Ovary (tissue), 9 donors: ENCODE results near the gene COL26A1. TPM values are rescaled to one million over a fixed set of nuclear protein-coding genes. Genes with fewer than 3 reads are reported as not detected.
"Not testable (repeated sequence)": the region's sequence is repeated elsewhere in the genome, so short reads cannot be mapped to it uniquely, and the experiment has no call there.

Experiments
- DNase-seq, 5 donors: peaks; one replicate each; pipeline ENCODE4 v3.0.0-alpha.2; 2019 to 2020
- H3K27ac ChIP-seq, 2 donors: fragments of 200-600 bp; one replicate each; pipeline versions ENCODE4 v1.5.1 to v1.8.0; 2019 to 2022
- H3K27me3 ChIP-seq: fragments of 200-600 bp; one replicate; pipeline ENCODE4 v1.8.0; 2022
- H3K36me3 ChIP-seq: fragments of 200-600 bp; sonication (generic); one replicate; pipeline ENCODE4 v1.5.1; 2019
- H3K4me1 ChIP-seq: one replicate; pipeline ENCODE4 v1.8.1; 2013; ENCODE audit warnings: mild to moderate bottlenecking, moderate library complexity; ENCODE audit not compliant: insufficient read depth
- H3K4me3 ChIP-seq: fragments of 200-600 bp; sonication (generic); one replicate; pipeline ENCODE4 v1.5.1; 2017
- H3K9me3 ChIP-seq, 2 donors: fragments of 200-600 bp in 1 of 2; sonication (generic) in 1 of 2; one replicate each; pipeline versions ENCODE4 v1.5.1 to v1.8.1; 2013 to 2019; ENCODE audit warnings: mild to moderate bottlenecking in 1 of 2, moderate library complexity in 1 of 2
- EP300 ChIP-seq: sonication (generic); formaldehyde crosslinking; IDR thresholded peaks from one replicate; pipeline ENCODE4 v1.6.1; 2017; ENCODE audit warnings: antibody characterized with exemption
- POLR2A ChIP-seq: fragments of 450-650 bp; IDR thresholded peaks from one replicate; pipeline ENCODE4 v1.6.1; 2017; ENCODE audit warnings: antibody characterized with exemption, mild to moderate bottlenecking, moderate library complexity
- WGBS, 3 donors: extraction: QIAGEN DNeasy Blood & Tissue Kit in 1 of 3; methylation state at CpG; one replicate each; pipeline versions ENCODE4 v1.1.5 to v1.1.7; 2013 to 2017; 5-methylcytosine and 5-hydroxymethylcytosine counted together
- intact Hi-C, 4 donors: fragments of 100-400 bp; cut with DNase I; formaldehyde crosslinking; loops; one replicate each; pipeline versions ENCODE4 v1.11.0 to v1.15.1; 2022 to 2023
- polyA plus RNA-seq, 2 donors: library from polyadenylated mRNA; stranded (reverse); fragments of 200-250 nt in 1 of 2; fragments of 350-450 nt in 1 of 2; fragmentation: Illumina TruSeq in 1 of 2; extraction: RNeasy Lipid Tissue Mini Kit (QIAGEN cat#74804) in 1 of 2; gene quantifications; one replicate each; pipeline ENCODE4 v1.2.3, GENCODE V29; 2013 to 2014
- total RNA-seq, 7 donors: library from RNA; depleted of rRNA in 2 of 7; stranded (reverse); fragments of >200 nt in 2 of 7; fragmentation: NEBNext Ultra II Directional in 3 of 7; extraction: Animal tissue kit (Norgen Biotek cat#: 25700) in 3 of 7; gene quantifications; one replicate each; pipeline versions ENCODE4 v1.1.0 to v1.2.4, GENCODE V29; 2016 to 2023
- TF ChIP-seq, protein P1 (sequence below), 3 donors: fragments of 450-650 bp in 2 of 3; fragments of 200-600 bp in 1 of 3; IDR thresholded peaks; one replicate each; pipeline versions ENCODE4 v1.5.1 to v1.8.0; 2016 to 2022; ENCODE audit warnings: antibody characterized with exemption in 3 of 3, mild to moderate bottlenecking in 1 of 3
- donor health status: DM: no; HTN: no; CAD: no; lungs with moderate emphysema.
- donor health status: DM: no; HTN: no; CAD: no.
- donor health status: Bipolar disorder and iron deficiency.
- donor health status: DM: yes; HTN: yes; CAD: no.
- donor health status: DM: no; HTN: no; CAD: no.
- donor health status: DM: yes; HTN: yes; CAD: no.

COL26A1 gene
- total and polyA plus RNA-seq, 9 donors = 0.17 to 2.3 (median 0.40) TPM

DNA sequence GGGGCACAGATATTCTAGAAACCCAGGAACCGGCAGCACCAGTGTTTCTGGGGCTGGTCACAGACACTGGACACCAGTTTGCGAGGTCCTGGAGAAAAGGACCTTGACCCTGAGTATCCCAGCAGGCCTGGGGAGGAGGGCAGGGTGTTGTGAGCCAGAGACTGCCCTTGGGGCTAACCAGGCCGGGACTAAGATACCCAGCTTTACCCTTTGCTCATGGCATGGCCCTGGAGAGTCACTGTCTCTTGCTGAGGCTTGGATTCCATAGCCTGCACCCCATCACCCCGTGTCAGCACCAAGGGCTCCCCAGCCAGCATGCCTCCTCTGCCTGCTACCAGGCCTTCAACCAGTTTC is 124.4 kb downstream of the COL26A1 start:
- 27 to 48% (median 41%) methylated on average over 4 of the region's 4 CpGs for WGBS, 3 donors
- Histone ChIP-seq H3K27ac (no peak overlapping the region), H3K4me3 (no peak overlapping the region), H3K27me3 (no peaks in the 10 kb centered on the region), H3K4me1 (peaks cover 9% of the 10 kb centered on the region), H3K9me3 (no peaks in the 10 kb centered on the region), H3K36me3 (no peaks in the 10 kb centered on the region)
- intact Hi-C loops = no loop called here
- no peak for TF ChIP-seq EP300
- no peak for TF ChIP-seq POLR2A
- TF ChIP-seq, protein P1, sequence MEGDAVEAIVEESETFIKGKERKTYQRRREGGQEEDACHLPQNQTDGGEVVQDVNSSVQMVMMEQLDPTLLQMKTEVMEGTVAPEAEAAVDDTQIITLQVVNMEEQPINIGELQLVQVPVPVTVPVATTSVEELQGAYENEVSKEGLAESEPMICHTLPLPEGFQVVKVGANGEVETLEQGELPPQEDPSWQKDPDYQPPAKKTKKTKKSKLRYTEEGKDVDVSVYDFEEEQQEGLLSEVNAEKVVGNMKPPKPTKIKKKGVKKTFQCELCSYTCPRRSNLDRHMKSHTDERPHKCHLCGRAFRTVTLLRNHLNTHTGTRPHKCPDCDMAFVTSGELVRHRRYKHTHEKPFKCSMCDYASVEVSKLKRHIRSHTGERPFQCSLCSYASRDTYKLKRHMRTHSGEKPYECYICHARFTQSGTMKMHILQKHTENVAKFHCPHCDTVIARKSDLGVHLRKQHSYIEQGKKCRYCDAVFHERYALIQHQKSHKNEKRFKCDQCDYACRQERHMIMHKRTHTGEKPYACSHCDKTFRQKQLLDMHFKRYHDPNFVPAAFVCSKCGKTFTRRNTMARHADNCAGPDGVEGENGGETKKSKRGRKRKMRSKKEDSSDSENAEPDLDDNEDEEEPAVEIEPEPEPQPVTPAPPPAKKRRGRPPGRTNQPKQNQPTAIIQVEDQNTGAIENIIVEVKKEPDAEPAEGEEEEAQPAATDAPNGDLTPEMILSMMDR (IDR thresholded peaks at IDR 0.05) = no peak
- no peak for DNase-seq

DNA sequence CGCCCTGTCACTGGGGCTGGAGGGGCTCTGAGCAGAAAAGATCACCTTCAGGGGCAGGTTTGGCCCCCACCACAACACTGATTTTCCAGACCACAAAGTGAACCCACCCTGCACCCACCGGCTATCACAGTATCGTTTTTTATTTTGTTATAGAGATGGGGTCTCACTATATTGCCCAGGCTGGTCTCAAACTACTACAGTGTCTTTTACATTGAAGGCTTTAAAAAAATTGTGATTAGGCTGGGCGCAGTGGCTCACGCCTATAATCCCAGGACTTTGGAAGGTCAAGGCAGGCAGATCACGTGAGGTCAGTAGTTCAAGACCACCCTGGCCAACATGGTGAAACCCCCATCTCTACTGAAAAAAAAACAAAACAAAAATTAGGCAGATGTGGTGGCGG is 125.1 kb downstream of the COL26A1 start:
- DNase-seq = no peak
- WGBS, 3 donors = 90 to 94% (median 92%) methylated on average over 7 of the region's 7 CpGs
- intact Hi-C loops = no loop called here

DNA sequence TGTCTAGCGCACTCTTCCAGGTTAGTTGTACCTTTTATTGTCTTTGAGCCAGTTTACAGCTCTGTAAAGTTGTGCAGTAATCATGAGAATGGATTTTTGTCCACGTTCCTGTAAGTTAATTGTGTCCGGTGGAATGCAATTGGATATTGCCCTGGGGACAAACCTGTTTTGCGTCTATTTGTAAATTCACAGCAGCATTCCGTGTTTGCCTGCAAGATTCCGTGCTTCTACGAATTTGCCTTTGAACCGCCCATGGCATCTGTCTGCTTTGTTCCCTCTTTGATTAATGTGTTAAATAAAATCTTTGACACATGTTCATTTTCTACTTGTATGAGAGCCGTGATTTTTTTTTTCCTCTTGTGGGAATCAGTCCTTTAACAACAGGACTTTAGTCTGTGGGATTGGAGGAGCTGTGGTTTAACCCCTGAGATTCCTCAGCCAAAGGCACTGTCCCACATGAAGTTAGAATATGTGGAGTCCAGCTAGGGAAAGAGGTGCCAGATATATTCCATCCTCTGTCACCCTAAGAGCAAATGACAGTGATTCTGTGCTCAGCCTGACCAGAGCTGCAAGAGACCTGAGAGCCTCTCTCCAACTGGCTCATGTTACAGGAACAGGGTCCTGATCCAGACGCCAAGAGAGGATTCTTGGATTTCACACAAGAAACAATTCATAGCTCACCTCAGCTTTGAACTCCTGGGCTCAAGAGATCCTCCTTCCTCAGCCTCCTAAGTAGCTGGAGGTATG is 126.3 kb downstream of the COL26A1 start:
- no peaks in the 10 kb centered on the region for H3K27me3 ChIP-seq
- H3K9me3 ChIP-seq = no peaks in the 10 kb centered on the region
- 28 to 41% (median 39%) methylated on average over 10 of the region's 10 CpGs for WGBS, 3 donors
- no peaks in the 10 kb centered on the region for H3K36me3 ChIP-seq
- H3K4me3 ChIP-seq = no peak overlapping the region
- intact Hi-C loops = no loop called here
- DNase-seq = no peak
- no peak overlapping the region for H3K27ac ChIP-seq
- H3K4me1 ChIP-seq = peaks cover 9% of the 10 kb centered on the region
- TF ChIP-seq, protein P1 (IDR thresholded peaks at IDR 0.05) = no peak
- TF ChIP-seq EP300 = no peak
- no peak for TF ChIP-seq POLR2A

More for the DNA sequence above, 125.1 kb downstream of the COL26A1 start:
- Histone ChIP-seq H3K36me3 (no peaks in the 10 kb centered on the region), H3K4me3 (no peak overlapping the region), H3K27me3 (no peaks in the 10 kb centered on the region), H3K9me3 (no peaks in the 10 kb centered on the region), H3K4me1 (peaks cover 9% of the 10 kb centered on the region), H3K27ac (no peak overlapping the region)
- TF ChIP-seq, protein P1 (IDR thresholded peaks at IDR 0.05) = no peak
- no peak for TF ChIP-seq EP300
- no peak for TF ChIP-seq POLR2A

- H3K9me3 ChIP-seq, H3K4me3 ChIP-seq, intact Hi-C loops, DNase-seq, H3K4me1 ChIP-seq, H3K36me3 ChIP-seq, H3K27ac ChIP-seq, H3K27me3 ChIP-seq: not testable (repeated sequence)
- 87 to 90% (median 88%) methylated on average over 8 to 9 of the region's 9 CpGs for WGBS, 3 donors
These were observed 127.8 kb downstream of the COL26A1 start for GRCh38 chr7:101490439-101490838.

- H3K27ac ChIP-seq, H3K4me1 ChIP-seq, H3K4me3 ChIP-seq, DNase-seq, H3K36me3 ChIP-seq, H3K27me3 ChIP-seq, intact Hi-C loops, H3K9me3 ChIP-seq: not testable (repeated sequence)
- 71 to 83% (median 83%) methylated on average over 4 of the region's 4 CpGs for WGBS, 3 donors
These were observed 128.8 kb downstream of the COL26A1 start for GRCh38 chr7:101491442-101491841.
